ENCODE results near the gene ZFYVE27. TPM values are rescaled to one million over a fixed set of nuclear protein-coding genes. Genes with fewer than 3 reads are reported as not detected.
A peak's percentile ranks its signal among the peaks of the same experiment; 100 is the strongest.

ZFYVE27 gene
- polyA plus RNA-seq, 1 donor, result 14.7 TPM

GRCh38 chr10:97748116-97748515, 11.2 kb downstream of the ZFYVE27 start:
- no peak for DNase-seq

DNA sequence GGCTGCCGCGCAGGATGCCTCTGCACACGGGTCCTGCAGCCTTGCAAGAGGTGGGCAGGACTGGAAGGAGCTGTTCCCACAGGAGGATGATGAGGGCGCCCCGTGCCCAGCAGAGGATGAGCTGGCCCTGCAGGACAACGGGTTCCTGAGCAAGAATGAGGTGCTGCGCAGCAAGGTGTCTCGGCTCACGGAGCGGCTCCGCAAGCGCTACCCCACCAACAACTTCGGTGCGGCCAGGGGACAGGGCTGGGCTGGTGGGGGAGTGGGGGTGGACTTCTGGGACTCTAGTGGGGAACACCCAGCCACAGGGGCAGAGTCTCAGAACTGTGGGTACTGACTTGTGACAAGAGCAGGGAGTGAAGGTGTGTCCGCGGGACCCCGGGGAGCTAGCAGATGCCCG, 16.0 kb downstream of the ZFYVE27 start:
- no peak for DNase-seq

DNA sequence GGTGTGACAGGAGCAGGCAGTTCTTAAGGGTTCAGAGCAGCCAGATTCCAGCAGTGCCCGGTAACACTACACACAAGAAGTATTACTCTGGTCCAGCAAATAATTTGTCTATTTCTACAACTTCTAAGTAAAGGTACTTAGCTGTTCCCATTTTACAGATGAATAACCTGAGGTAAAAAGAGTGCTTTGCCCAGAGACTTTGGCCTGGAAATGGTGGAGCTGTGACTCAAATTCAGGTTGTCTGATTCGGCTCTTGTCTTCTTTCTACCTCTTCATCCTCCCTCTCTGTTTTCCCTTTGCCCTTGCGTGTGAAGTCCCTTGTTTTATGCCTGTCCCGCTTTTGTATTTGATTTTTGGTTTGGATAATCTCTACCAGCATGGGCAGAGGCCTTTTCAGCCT, 17.8 kb downstream of the ZFYVE27 start:
- DNase-seq, result no peak

DNA sequence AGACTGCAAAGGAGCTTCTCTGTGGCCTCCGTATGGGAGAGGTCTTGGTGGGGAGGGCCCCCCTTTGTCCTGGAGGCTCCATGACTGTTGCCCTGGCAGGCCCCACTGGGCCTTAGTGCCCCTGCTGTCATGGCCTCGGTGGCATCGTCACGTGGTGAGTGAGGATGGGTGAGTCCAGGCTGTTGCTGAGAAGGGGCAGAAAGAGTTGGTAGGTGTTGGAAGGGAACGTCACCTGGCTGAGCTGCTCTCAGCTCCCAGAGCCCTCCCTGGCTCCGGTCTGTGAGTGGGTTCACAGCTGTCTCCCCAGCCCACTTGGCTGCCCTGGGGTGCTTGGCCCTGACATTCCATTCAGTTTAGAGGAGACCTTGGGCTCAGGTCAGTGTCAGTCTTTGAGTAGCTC, 18.8 kb downstream of the ZFYVE27 start:
- no peak for DNase-seq

DNA sequence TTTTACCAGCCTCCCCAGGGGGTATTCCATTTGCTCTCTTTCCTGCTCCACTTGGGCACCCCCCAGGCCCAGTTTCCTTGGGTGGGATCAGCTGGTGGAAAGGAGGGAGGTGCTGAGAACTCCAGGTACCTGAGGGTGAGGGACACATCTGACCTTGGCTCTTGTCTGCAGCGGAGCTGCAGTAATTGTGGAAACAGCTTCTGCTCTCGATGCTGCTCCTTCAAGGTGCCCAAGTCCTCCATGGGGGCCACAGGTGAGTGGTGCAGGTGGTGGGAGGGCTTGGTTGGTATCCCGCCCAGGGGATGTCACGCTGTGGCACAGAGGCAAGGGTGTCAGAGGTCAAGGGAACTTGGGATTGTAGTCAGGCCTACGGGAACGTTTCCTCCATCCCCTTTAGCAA, 20.5 kb downstream of the ZFYVE27 start:
- DNase-seq, result no peak

GRCh38 chr10:97759158-97759887, 22.4 kb downstream of the ZFYVE27 start:
- peak; percentile 60 for DNase-seq

- no peak for DNase-seq
Observed at GRCh38 chr10:97759946-97760345, 23.0 kb downstream of the ZFYVE27 start.

GRCh38 chr10:97760461-97761257, 23.7 kb downstream of the ZFYVE27 start:
- DNase-seq, result no peak

DNA sequence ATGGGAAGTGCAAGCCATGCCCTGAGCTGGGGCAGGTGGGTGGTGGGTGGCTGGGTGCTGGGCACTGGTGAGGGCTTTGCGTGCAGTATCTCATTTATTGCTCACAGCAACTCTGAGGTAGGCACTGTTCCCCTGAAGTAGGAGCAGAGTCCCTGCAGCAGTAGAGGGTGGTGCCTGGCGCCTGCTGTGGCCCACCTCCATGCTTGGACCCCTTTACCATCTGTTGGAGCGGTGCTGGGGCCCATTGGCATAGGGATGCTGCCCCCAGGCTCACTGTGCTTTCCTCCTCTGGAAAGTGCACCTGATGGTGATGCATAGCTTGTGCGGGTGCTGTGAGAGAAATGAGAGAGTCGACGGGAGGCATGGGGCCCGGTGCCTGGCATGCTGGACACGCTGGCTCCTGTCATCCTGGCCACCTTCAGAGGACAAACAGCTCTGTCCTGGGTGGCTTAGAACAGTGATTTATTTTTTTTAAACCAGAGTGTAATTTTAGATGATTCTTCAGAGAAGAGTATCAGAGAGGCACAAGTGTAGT, 24.5 kb downstream of the ZFYVE27 start:
- DNase-seq, result no peak

GRCh38 chr10:97762056-97762455, 25.1 kb downstream of the ZFYVE27 start:
- no peak for DNase-seq

GRCh38 chr10:97762816-97763215, 25.9 kb downstream of the ZFYVE27 start:
- no peak for DNase-seq

GRCh38 chr10:97763411-97763810, 26.5 kb downstream of the ZFYVE27 start:
- DNase-seq, result no peak

- DNase-seq, result no peak
Observed at GRCh38 chr10:97763947-97764346, 27.0 kb downstream of the ZFYVE27 start.

DNA sequence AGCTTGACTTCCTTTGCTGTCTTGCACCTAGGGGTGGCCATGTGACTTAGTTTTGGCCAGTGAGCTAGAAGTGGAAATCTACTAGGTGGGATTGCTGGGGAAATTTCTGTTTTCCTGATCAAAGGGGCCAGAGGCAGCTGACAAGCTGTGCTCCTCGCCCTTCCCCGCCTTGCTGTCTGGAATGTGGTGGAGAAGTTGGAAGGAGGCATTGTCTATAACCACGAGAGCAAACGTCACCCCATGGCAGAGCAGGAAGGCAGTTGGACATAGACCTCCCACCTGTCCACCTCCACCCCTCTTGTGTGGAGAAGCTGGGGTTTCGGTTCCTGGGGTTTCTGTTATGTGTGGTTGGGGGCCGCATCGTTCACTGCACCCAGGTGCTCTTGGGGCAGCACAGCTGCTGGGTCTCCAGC, 27.6 kb downstream of the ZFYVE27 start:
- DNase-seq, result no peak

DNA sequence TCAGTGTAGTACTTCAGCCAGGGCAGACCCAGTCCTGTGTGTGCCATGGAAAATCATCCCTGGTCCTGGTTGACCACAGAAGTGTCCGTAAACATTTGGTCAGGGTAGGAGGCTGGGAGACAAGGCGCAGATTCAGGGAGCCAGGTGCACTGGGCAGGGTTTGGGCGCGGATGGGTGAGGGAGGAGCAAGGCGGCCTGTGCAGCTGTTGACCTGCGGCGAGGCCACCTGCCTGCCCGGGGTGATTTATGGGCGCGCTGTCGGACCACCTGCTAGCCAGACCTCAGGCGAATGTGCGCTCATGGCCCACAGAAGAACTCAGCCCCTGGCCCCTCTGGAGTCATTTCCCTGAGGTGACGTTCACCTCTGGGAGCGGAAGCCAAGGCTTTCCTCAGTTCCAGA, 28.3 kb downstream of the ZFYVE27 start:
- peak; percentile 19 for DNase-seq

GRCh38 chr10:97766106-97766810, 29.3 kb downstream of the ZFYVE27 start:
- DNase-seq, result no peak

GRCh38 chr10:97766996-97767924, 30.3 kb downstream of the ZFYVE27 start:
- DNase-seq, result no peak

DNA sequence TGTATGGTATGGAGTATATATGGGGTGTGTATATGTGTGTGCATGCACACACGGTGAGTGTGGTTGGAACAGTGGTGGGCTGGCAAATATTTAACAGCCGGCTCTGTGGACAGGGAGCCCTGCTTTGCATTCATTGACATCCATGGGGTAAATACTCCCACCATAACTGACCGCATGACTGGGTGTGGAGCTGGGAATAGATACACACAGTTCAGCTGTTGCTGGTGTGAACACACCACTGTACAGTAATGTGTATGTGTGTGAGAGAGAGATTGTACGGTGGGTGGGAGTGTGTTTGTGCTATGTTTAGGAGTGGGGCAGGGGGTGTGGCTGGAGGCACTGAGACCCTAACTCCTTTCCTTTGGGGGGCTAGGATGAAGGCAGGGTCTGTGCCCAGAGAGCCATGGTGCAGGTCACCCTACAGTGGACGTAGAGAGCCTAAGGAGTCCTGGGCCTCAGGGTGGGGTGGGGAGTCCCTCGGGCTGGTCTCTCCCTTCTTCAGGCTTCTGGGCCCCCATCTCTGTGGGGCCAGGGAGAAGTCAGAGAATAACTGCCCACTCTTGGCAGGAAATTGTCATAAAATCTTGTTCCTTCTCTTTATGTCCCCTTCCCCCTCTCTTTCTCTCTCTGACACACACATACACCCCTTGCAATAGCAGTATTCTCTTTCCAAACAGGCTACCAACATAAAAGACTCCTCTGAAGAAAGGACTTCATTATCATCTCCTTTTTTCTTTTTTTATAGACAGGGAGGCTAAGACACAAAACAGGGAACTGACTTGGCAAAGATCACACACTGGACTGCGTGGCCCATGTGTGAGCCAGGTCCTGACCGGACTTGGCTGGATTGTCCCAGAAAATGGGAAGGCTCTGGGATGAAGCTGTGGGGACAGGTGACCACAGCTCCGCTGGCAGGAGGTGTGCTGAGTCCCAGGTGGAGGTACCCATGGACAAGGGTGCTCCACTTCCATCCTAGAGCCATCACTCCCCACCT, 31.7 kb downstream of the ZFYVE27 start:
- DNase-seq, result no peak

DNA sequence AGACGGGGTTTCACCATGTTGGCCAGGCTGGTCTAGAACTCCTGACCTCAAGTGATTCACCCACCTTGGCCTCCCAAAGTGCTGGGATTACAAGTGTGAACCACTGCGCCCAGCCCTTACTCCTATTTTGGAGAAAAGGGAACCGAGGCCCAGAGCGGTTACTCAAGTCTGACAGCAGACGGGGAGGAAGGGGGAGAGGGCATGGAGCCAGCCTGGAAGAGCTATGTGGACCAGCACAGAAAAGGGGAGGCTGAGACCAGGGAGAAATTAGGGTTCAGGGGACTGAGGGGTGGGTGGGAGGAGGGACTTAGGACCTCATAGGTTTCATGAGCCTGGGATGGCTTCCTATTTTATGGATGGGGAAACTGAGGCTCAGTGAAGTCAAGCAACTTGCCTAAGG, 33.3 kb downstream of the ZFYVE27 start:
- no peak for DNase-seq

DNA sequence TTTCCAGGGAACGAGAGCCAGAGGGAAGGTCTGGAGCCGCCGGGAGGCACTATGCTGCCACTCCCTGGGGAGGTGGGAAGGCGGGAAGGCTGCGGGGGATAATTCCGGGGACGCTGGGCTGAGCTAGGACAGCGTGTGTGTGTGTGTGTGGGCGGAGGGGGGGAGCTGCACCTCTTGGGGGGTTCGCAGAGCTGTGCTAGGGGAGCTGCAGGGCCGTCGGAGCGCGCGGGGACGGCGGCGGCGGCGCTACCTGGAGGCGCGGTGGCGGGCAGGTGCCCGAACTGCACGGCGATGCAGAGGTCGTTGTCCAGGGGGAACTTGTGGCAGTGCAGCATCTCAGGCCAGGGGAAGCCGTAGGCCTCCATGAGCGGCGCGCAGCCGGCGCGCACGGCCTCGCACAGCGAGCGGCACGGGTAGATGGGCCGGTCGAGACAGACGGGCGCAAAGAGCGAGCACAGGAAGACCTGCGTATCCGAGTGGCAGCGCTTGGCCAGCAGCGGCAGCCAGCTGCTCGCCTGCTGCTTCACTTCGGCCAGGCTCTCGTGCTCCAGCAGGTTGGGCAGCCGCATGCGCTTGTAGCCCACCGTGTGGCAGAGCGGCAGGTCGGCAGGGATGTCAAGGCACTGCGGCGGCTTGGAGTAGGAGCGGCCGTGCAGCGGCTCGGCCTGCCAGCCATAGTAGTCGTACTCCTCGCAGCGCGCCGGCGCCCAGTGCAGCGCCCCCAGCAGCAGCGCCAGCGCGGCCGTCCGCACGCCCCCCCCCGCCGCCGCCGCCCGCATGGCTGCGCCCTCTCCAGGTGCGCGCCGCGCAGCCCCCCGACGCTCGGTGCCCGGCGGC, 34.3 kb downstream of the ZFYVE27 start:
- DNase-seq, result no peak
